GM19468 (cell line): ENCODE data around the gene ST8SIA1.

Source experiments
- ATAC-seq: cut with Tn5 transposase; IDR thresholded peaks from one replicate; pipeline ENCODE4 v1.9.1; 2021; ENCODE audit warnings: mild to moderate bottlenecking, moderate library complexity, moderate number of reproducible peaks; ENCODE audit not compliant: unreplicated experiment; ENCODE audit errors: extremely low read depth

The ST8SIA1 gene

DNA sequence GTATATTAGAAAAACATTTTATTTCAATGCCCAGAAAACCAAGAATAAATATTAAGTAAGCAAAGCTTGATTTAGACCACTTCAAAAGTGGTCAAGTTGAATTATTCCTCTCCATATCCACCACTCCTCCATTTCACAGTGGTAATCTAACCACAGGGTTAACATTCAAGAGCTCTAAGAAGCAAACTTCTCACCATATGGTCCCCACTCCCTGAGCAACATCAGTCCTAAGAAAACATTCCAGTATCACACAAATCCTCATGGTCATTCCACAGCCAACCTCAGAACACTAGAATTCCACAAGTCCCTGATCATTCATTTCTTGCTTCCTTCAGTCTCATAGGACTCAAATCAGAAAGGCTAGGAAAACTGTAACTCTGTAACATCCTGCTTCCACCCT is 47.9 kb downstream of the ST8SIA1 start:
- no peak for ATAC-seq

DNA sequence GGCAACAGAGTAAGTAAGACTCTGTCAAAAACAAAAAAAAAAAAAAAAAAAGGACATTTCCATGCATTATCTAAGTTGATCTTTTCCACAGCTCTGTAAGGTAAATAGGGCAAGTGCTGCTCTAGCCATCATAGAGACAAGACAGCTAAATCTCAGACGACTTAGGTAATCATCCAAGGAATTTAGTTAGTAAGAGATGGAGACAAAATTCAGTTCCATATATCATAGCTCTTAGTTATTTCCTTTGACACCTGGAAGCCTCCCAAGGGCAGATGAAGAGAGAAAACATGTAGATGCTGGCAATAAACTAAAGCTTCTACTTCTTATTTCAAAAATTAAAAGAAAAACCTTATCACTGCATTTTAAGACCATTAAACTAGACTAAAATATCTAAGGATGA is 48.7 kb downstream of the ST8SIA1 start:
- ATAC-seq = no peak

DNA sequence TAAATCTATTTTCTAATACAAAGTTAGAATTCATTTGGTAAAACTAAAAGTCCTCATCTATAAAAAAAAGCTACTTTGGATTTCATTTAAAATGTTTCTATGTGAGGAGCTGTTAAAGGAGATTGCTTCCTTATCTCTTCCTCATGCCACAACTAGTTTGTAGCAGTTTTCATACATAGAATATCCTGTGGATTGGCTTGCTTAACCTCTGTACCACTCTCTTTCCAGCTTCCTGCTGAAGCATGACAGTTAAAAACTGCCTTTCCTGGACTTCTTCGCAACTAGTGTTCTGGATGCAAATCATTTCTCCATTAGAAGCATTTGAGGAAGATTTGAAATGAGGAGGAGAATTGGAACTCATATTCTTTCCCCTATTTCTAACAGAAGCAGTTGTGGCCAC is 49.6 kb downstream of the ST8SIA1 start:
- no peak for ATAC-seq

DNA sequence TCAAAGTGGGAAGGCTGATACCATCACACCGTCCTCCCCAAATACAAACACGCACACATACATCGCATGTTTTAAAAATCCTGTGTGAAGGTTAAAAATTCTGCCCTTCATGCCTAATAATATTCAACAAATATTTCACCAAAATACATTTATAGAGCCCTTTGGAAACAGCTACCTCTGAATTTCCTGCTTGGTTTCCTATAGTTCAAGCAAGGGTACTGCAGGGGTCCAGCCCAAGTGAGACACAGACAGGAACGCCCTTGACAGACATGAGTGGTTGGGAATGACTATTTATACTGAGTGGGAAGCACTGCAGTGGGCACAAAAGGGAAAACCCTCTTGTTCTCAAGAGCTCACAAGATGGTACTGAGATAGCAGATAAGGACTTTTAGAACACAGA is 51.0 kb downstream of the ST8SIA1 start:
- no peak for ATAC-seq

- ATAC-seq = no peak
Measured at GRCh38 chr12:22283006-22283506, 51.5 kb downstream of the ST8SIA1 start.

GRCh38 chr12:22282283-22282682 is 52.2 kb downstream of the ST8SIA1 start:
- no peak for ATAC-seq

DNA sequence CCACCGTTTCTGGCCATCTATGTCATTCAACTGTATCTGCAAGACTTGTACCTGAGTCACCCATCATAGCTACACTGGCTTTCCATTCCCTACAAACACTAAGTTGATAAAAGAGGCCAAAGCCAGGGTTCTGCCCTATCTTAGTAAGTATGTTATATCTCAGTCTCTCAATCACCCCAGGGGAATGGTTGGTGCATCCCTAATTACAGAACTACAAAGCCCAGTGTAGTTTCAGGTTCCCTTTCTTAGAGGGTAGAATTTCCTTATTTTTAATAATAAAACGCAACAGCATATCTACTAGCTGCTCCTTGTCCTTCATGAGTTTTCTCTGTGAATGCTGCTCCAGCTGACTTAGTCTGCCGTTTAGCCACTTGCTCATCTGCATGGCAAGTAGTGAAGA is 57.6 kb downstream of the ST8SIA1 start:
- no peak for ATAC-seq

- no peak for ATAC-seq
Measured at GRCh38 chr12:22276313-22276712, 58.2 kb downstream of the ST8SIA1 start.

- ATAC-seq = no peak
Measured at GRCh38 chr12:22275843-22276242, 58.7 kb downstream of the ST8SIA1 start.

DNA sequence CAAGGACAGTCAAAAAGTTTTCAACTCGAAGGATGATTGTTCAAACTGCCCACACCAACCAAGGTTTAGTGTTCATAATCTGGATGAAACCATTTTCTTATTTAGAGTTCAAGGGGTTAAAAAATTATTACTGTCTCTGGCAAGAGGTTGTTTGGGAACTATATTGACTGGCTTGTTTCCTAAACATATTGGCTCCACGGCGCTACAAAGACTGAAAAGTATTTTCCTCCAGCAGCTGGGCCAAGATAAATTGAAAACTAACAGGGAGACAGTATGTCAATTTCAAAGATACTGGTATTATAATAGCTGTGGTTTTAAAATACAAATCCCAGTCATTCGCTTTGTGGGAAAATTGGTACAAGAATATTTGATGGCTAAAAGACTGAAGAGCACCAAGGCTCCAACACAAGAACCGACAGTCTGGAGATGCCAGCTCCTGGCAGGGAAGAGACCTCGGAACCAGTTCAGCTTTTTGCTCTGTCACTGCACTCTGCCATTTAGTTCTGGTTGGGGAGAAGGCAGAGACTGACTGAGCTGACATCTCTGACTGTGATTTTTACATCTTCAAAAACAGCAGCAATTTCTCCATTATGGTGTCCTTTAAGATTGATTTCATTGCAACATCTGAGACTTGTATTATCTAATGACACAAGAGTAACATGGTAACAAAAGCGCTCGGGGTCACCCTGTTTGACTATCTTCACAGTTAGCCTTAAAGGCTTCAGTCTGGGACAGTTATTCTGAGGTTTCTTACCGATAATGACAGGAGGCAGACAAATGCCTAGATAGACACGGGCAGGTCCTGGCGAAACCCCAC is 62.0 kb downstream of the ST8SIA1 start:
- no peak for ATAC-seq

GRCh38 chr12:22271023-22271422 is 63.5 kb downstream of the ST8SIA1 start:
- no peak for ATAC-seq

DNA sequence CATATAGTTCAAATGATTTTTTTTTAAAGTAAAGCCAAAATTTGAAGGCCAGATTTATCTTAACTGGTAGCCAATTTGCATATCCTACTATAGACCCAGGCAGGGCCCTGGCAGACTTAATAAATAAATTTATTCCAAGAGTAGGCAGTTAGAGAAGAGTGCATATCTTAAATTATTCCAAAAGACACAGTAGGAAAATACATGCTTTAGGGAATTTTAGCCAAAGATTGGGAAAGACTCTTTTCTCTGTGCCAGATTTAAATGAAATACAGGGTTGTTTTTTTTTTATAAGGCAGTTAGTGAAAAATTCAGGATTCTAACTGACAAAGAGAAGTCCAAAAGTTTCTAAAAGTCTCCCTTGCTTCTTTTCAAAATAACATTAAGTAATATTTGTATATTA is 65.5 kb downstream of the ST8SIA1 start:
- ATAC-seq = no peak

GRCh38 chr12:22268406-22268805 is 66.1 kb downstream of the ST8SIA1 start:
- ATAC-seq = no peak

- ATAC-seq = no peak
Measured at GRCh38 chr12:22266101-22266500, 68.4 kb downstream of the ST8SIA1 start.

GRCh38 chr12:22264380-22264779 is 70.1 kb downstream of the ST8SIA1 start:
- ATAC-seq = no peak

- no peak for ATAC-seq
Measured at GRCh38 chr12:22262309-22262708, 72.2 kb downstream of the ST8SIA1 start.

DNA sequence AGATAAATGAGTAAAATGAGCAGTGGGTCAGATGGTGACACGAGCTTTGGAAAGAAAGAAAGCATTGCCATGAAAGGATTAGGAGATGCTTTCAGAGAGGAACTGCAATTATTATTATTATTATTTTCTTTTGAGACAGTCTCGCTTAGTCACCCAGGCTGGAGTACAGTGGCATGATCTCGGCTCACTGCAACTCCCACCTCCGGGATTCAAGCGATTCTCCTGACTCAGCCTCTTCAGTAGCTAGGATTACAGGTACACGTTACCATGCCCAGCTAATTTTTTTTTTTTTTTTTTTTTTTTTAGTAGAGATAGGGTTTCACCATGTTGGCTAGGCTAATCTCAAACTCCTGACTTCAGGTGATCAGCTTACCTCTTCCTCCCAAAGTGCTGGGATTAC is 77.4 kb downstream of the ST8SIA1 start:
- ATAC-seq = no peak

DNA sequence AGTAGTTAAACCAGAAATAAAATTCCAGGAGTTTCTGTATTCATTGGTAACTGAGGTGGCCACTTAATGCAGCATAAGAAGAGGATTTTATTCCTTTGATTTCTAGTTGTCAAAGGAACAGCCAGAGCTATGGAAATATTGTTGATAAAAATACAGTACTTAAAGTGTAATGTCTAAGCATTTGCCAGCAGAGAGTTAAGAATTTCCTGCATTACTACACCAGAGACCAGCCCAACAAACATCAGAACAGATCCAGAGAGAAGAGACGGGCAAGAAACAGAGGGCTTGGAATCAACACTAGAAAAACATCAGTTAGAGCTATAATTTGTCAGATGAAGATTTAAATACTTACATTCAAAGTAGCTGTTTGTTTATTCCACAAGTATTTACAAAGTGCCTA is 77.9 kb downstream of the ST8SIA1 start:
- no peak for ATAC-seq

GRCh38 chr12:22256041-22256441 is 78.5 kb downstream of the ST8SIA1 start:
- no peak for ATAC-seq

GRCh38 chr12:22255097-22255496 is 79.4 kb downstream of the ST8SIA1 start:
- no peak for ATAC-seq

GRCh38 chr12:22254478-22254877 is 80.0 kb downstream of the ST8SIA1 start:
- ATAC-seq = no peak

- ATAC-seq = no peak
Measured at GRCh38 chr12:22252057-22252456, 82.5 kb downstream of the ST8SIA1 start.
